ENCODE data around the gene APOBEC3F. TPM values are rescaled to one million over a fixed set of nuclear protein-coding genes. Genes with fewer than 3 reads are reported as not detected.
"Not testable (repeated sequence)": the region's sequence is repeated elsewhere in the genome, so short reads cannot be mapped to it uniquely, and the experiment has no call there.

Gene APOBEC3F
- total RNA-seq, 2 experiments from 2014 or later: 33.4 to 34.9 TPM

- H3K4me1 Mint-ChIP-seq (ENCODE audit: low read depth): peaks cover 48% of the 10 kb centered on the region
- ChIA-PET POLR2A (no interaction called here), CTCF (interaction anchor here (0.6 to 1.9 kb wide), 6 partner anchors 11 to 203 kb away, joined by 3 to 10 read pairs (median 5); no protein-coding TSS in a partner anchor)
- no peaks in the 10 kb centered on the region for H3K9me3 Mint-ChIP-seq
- intact Hi-C loops (cut with micrococcal nuclease): loop anchor here (1.0 to 5.0 kb wide), 3 partner anchors 76 to 303 kb away; partner anchors contain the start of gene RPL3
- peak within 1 kb of the TSS; percentile 96 for H3K27ac Mint-ChIP-seq
- peak within 1 kb of the TSS; percentile 97 for H3K4me3 Mint-ChIP-seq
- H3K36me3 Mint-ChIP-seq: peaks cover 17% of the 10 kb centered on the region
- no peaks in the 10 kb centered on the region for H3K27me3 Mint-ChIP-seq
- DNase-seq: peak; percentile 92
Measured at GRCh38 chr22:39013942-39014722, 26.5 kb upstream of the APOBEC3F start, which contains the start of gene APOBEC3C. Gene APOBEC3C (plus strand): TSS chr22:39014257. CDS start chr22:39014363, 106 bp downstream.

GRCh38 chr22:39014723-39015121 lies 25.9 kb upstream of the APOBEC3F start:
- POLR2A ChIA-PET, H3K27me3 Mint-ChIP-seq, H3K9me3 Mint-ChIP-seq: not testable (repeated sequence)
- DNase-seq: peak; percentile 50
- peaks cover 20% of the 10 kb centered on the region for H3K36me3 Mint-ChIP-seq
- H3K27ac Mint-ChIP-seq: peak overlapping the region; percentile 96
- H3K4me3 Mint-ChIP-seq: peak overlapping the region; percentile 97
- peaks cover 50% of the 10 kb centered on the region for H3K4me1 Mint-ChIP-seq (ENCODE audit: low read depth)
- CTCF ChIA-PET: interaction anchor here (0.7 to 1.8 kb wide), 4 partner anchors 105 to 153 kb away, joined by 3 to 10 read pairs (median 5); no protein-coding TSS in a partner anchor
- intact Hi-C loops (cut with micrococcal nuclease): loop anchor here (1.0 to 5.0 kb wide), 3 partner anchors 76 to 303 kb away; partner anchors contain the start of gene RPL3

GRCh38 chr22:39016592-39016991 lies 24.1 kb upstream of the APOBEC3F start:
- H3K27ac Mint-ChIP-seq: peak overlapping the region; percentile 57
- no peak for DNase-seq
- H3K4me1 Mint-ChIP-seq (ENCODE audit: low read depth): peaks cover 51% of the 10 kb centered on the region
- ChIA-PET POLR2A (no interaction called here), CTCF (no interaction called here)
- no peaks in the 10 kb centered on the region for H3K27me3 Mint-ChIP-seq
- intact Hi-C loops (cut with micrococcal nuclease): no loop called here
- no peak overlapping the region for H3K4me3 Mint-ChIP-seq
- peaks cover 27% of the 10 kb centered on the region for H3K36me3 Mint-ChIP-seq
- H3K9me3 Mint-ChIP-seq: no peaks in the 10 kb centered on the region

GRCh38 chr22:39017596-39018365 lies 22.9 kb upstream of the APOBEC3F start:
- ChIA-PET POLR2A (interaction anchor here (0.5 kb wide), 1 partner anchor 26 kb away, joined by 4 read pairs; no protein-coding TSS in a partner anchor), CTCF (interaction anchor here (0.8 kb wide), 1 partner anchor 118 kb away, joined by 3 read pairs; no protein-coding TSS in a partner anchor)
- Mint-ChIP-seq H3K27me3 (no peaks in the 10 kb centered on the region), H3K4me3 (no peak overlapping the region), H3K4me1 (ENCODE audit: low read depth) (peaks cover 46% of the 10 kb centered on the region), H3K27ac (peak overlapping the region; percentile 47), H3K36me3 (peaks cover 39% of the 10 kb centered on the region), H3K9me3 (no peaks in the 10 kb centered on the region)
- intact Hi-C loops (cut with micrococcal nuclease): no loop called here
- no peak for DNase-seq

GRCh38 chr22:39020021-39020651 lies 20.5 kb upstream of the APOBEC3F start:
- Mint-ChIP-seq H3K27ac (peak overlapping the region; percentile 97), H3K4me1 (ENCODE audit: low read depth) (peaks cover 53% of the 10 kb centered on the region), H3K4me3 (peak overlapping the region; percentile 60), H3K36me3 (peaks cover 49% of the 10 kb centered on the region)
- H3K9me3 Mint-ChIP-seq; POLR2A ChIA-PET; H3K27me3 Mint-ChIP-seq; intact Hi-C loops (cut with micrococcal nuclease); DNase-seq: not testable (repeated sequence)
- CTCF ChIA-PET: interaction anchor here (3.8 kb wide), 1 partner anchor 17 kb away, joined by 19 read pairs; no protein-coding TSS in a partner anchor

DNA sequence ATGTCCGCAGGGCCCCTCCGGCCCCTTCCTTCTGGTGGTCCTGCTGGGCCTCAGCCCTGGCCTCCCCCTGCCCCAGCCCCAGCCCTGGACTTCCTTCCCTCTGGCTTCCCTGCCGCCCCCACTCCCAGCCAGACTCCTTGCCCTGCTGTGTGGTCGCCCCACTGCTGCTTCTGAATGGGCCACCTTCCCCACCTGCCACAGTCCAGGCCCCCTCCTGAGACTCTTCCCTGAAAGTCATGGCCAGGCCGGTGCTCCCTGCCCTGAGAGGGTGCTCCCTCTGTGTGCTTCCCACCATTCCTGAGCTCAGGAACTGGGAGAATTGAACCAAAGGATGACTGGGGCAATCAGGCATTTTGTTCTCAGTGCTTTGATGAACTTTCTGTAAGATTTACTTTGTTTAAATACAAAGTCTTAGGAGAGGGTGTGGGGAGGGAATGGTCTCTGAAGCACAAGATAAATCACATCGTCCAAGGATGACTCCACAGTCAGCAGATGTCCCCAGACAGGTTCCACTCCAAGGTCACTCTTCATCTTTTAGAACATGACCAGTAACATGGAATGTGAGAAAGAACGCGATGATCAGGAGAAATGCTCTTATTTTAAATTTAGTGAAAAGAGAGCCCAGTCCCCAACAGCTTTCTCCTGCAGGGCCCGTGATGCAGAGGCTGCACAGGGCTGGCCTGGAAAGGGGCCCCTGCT lies 19.0 kb upstream of the APOBEC3F start:
- H3K4me1 Mint-ChIP-seq (ENCODE audit: low read depth): peaks cover 59% of the 10 kb centered on the region
- intact Hi-C loops (cut with micrococcal nuclease): no loop called here
- POLR2A ChIA-PET: interaction anchor here (1.4 kb wide), 1 partner anchor 128 kb away, joined by 4 read pairs; no protein-coding TSS in a partner anchor
- H3K27me3 Mint-ChIP-seq: no peaks in the 10 kb centered on the region
- peaks cover 51% of the 10 kb centered on the region for H3K36me3 Mint-ChIP-seq
- no peak for DNase-seq
- H3K9me3 Mint-ChIP-seq: no peaks in the 10 kb centered on the region
- peak overlapping the region; percentile 97 for H3K27ac Mint-ChIP-seq
- H3K4me3 Mint-ChIP-seq: peak overlapping the region; percentile 90
- CTCF ChIA-PET: interaction anchor here (0.9 to 3.8 kb wide), 3 partner anchors 18 to 152 kb away, joined by 3 to 19 read pairs (median 4); no protein-coding TSS in a partner anchor

GRCh38 chr22:39024519-39025308 lies 15.9 kb upstream of the APOBEC3F start:
- peak overlapping the region; percentile 39 for H3K4me3 Mint-ChIP-seq
- no peaks in the 10 kb centered on the region for H3K27me3 Mint-ChIP-seq
- H3K27ac Mint-ChIP-seq: peak overlapping the region; percentile 74
- ChIA-PET POLR2A (no interaction called here), CTCF (no interaction called here)
- DNase-seq: peak; percentile 39
- peaks cover 67% of the 10 kb centered on the region for H3K4me1 Mint-ChIP-seq (ENCODE audit: low read depth)
- intact Hi-C loops (cut with micrococcal nuclease): loop anchor here (5.0 kb wide), 1 partner anchor 68 kb away; no protein-coding TSS in a partner anchor
- no peaks in the 10 kb centered on the region for H3K9me3 Mint-ChIP-seq
- H3K36me3 Mint-ChIP-seq: peaks cover 37% of the 10 kb centered on the region

DNA sequence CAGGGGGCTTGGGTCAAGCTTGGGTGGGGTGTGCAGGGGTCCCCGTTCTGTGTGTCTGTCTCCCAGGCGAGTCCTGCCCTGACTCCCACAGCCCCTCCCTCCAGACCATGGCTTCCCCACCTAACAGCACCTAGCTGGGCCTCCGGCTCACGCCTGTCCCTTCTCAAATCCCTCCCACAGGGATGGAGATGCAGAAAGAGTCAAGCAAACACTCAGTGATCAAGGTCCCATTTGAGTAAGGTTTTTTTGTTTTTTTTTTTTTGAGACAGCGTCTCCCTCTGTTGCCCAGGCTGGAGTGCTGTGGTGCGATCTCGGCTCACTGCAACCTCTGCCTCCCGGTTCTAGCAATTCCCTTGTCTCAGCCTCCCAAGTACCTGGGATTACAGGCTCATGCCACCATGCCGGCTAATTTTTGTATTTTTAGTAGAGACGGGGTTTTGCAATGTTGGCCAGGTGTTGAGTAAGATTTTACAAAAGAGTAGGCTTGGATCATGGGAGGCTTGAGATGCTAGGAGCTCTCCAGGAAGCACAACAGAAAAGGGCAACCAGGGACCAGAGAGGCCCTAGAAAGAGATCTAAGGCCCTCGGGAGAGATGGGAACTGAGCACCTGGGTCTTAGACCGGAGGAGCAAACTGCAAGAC lies 14.0 kb upstream of the APOBEC3F start:
- Mint-ChIP-seq H3K9me3 (no peaks in the 10 kb centered on the region), H3K27me3 (no peaks in the 10 kb centered on the region), H3K4me1 (ENCODE audit: low read depth) (peaks cover 60% of the 10 kb centered on the region), H3K4me3 (no peak overlapping the region), H3K27ac (peak overlapping the region; percentile 81), H3K36me3 (peaks cover 30% of the 10 kb centered on the region)
- DNase-seq: no peak
- ChIA-PET POLR2A (no interaction called here), CTCF (no interaction called here)
- intact Hi-C loops (cut with micrococcal nuclease): loop anchor here (5.0 kb wide), 1 partner anchor 66 kb away; no protein-coding TSS in a partner anchor

GRCh38 chr22:39027717-39028116 lies 12.9 kb upstream of the APOBEC3F start:
- Mint-ChIP-seq H3K9me3 (no peaks in the 10 kb centered on the region), H3K4me3 (no peak overlapping the region), H3K4me1 (ENCODE audit: low read depth) (peaks cover 54% of the 10 kb centered on the region), H3K27me3 (no peaks in the 10 kb centered on the region), H3K27ac (peak overlapping the region; percentile 81), H3K36me3 (peaks cover 24% of the 10 kb centered on the region)
- DNase-seq: no peak
- ChIA-PET POLR2A (no interaction called here), CTCF (interaction anchor here (2.0 kb wide), 1 partner anchor 90 kb away, joined by 4 read pairs; no protein-coding TSS in a partner anchor)
- intact Hi-C loops (cut with micrococcal nuclease): loop anchor here (5.0 kb wide), 1 partner anchor 65 kb away; no protein-coding TSS in a partner anchor

- ChIA-PET CTCF (interaction anchor here (2.0 kb wide), 1 partner anchor 90 kb away, joined by 4 read pairs; no protein-coding TSS in a partner anchor), POLR2A (no interaction called here)
- peak overlapping the region; percentile 81 for H3K27ac Mint-ChIP-seq
- DNase-seq: no peak
- H3K27me3 Mint-ChIP-seq: no peaks in the 10 kb centered on the region
- peaks cover 52% of the 10 kb centered on the region for H3K4me1 Mint-ChIP-seq (ENCODE audit: low read depth)
- peaks cover 26% of the 10 kb centered on the region for H3K36me3 Mint-ChIP-seq
- no peaks in the 10 kb centered on the region for H3K9me3 Mint-ChIP-seq
- intact Hi-C loops (cut with micrococcal nuclease): loop anchor here (5.0 kb wide), 1 partner anchor 64 kb away; no protein-coding TSS in a partner anchor
- no peak overlapping the region for H3K4me3 Mint-ChIP-seq
Measured at GRCh38 chr22:39028281-39028680, 12.4 kb upstream of the APOBEC3F start.

Data from activated CD4-positive, alpha-beta memory T cell treated with anti-CD3 and anti-CD28 coated beads for 36 hours (primary cell).